ENCODE data around the gene PEX19. TPM values are rescaled to one million over a fixed set of nuclear protein-coding genes. Genes with fewer than 3 reads are reported as not detected.
A peak's percentile ranks its signal among the peaks of the same experiment; 100 is the strongest.

The PEX19 gene
- total RNA-seq, 1 donor from 2014 or later: 61.7 TPM

DNA sequence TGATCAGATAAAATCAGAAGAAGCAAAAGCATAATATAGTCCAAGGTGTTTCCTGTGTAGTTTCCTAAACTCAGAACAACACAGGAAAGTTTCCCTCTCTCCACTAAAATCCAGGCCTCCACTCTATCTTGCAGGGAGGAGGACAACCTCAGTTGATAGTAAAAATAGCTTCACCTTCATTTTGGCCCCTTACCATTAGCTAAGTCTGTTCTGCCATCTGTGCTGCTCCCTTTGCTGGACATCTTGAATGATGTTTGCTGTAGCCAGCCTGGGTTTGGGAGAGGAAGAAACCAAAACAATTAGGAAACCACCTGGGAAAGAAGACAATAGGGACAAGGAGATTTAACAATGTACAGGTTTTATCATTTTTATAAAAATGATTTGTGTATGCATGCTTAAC, 41.2 kb downstream of the PEX19 start:
- Mint-ChIP-seq H3K4me3 (ENCODE audit: unreplicated experiment) (peak overlapping the region; percentile 56), H3K36me3 (ENCODE audit: low read depth, unreplicated experiment) (peaks cover 24% of the 10 kb centered on the region), H3K9me3 (ENCODE audit: unreplicated experiment) (no peaks in the 10 kb centered on the region), H3K27ac (ENCODE audit: unreplicated experiment) (peak overlapping the region; percentile 88), H3K4me1 (ENCODE audit: unreplicated experiment) (peaks cover 41% of the 10 kb centered on the region), H3K27me3 (ENCODE audit: unreplicated experiment) (no peaks in the 10 kb centered on the region)
- TF ChIP-seq, protein P1, sequence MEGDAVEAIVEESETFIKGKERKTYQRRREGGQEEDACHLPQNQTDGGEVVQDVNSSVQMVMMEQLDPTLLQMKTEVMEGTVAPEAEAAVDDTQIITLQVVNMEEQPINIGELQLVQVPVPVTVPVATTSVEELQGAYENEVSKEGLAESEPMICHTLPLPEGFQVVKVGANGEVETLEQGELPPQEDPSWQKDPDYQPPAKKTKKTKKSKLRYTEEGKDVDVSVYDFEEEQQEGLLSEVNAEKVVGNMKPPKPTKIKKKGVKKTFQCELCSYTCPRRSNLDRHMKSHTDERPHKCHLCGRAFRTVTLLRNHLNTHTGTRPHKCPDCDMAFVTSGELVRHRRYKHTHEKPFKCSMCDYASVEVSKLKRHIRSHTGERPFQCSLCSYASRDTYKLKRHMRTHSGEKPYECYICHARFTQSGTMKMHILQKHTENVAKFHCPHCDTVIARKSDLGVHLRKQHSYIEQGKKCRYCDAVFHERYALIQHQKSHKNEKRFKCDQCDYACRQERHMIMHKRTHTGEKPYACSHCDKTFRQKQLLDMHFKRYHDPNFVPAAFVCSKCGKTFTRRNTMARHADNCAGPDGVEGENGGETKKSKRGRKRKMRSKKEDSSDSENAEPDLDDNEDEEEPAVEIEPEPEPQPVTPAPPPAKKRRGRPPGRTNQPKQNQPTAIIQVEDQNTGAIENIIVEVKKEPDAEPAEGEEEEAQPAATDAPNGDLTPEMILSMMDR (IDR thresholded peaks at IDR 0.05; ENCODE audit: unreplicated experiment): no peak
- DNase-seq (ENCODE audit: low spot score): no peak

DNA sequence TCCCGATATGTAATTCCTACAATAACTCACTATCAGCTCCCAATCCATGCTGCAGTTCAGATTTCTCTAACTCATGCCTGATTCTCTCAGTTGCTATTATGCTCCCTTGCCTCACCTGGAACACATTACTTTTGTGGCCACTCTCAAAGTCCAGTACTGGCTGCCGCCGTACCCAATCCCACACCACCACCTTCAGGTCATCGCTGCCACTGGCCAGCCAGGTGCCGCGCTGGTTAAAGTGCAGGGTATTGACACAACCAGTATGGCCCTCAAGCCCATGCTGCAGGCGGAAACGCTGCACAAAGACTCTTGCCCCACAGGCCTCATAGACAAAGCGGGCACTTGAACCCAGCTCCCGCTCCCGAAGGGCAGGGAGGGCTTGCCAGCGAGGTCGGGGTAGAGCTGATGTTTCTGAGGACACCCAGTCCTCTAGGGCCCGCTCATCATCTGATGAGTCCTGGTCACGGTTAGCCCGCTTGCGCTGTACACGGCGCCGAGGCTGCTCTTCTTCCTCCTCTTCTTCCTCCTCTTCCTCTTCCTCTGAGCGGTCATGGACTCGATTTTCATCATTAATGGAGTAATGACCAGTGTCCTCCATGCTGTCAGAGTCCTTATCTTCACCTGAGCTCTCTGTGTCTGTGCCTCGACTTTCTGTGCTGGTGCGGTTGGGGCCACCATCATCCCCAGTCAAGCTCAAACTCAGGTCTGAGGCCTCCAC, 45.2 kb downstream of the PEX19 start:
- Mint-ChIP-seq H3K4me3 (ENCODE audit: unreplicated experiment) (no peak overlapping the region), H3K27me3 (ENCODE audit: unreplicated experiment) (peaks cover 1% of the 10 kb centered on the region), H3K27ac (ENCODE audit: unreplicated experiment) (no peak overlapping the region), H3K36me3 (ENCODE audit: low read depth, unreplicated experiment) (peaks cover 34% of the 10 kb centered on the region), H3K4me1 (ENCODE audit: unreplicated experiment) (peaks cover 32% of the 10 kb centered on the region), H3K9me3 (ENCODE audit: unreplicated experiment) (no peaks in the 10 kb centered on the region)
- TF ChIP-seq, protein P1 (IDR thresholded peaks at IDR 0.05; ENCODE audit: unreplicated experiment): no peak
- no peak for DNase-seq (ENCODE audit: low spot score)

DNA sequence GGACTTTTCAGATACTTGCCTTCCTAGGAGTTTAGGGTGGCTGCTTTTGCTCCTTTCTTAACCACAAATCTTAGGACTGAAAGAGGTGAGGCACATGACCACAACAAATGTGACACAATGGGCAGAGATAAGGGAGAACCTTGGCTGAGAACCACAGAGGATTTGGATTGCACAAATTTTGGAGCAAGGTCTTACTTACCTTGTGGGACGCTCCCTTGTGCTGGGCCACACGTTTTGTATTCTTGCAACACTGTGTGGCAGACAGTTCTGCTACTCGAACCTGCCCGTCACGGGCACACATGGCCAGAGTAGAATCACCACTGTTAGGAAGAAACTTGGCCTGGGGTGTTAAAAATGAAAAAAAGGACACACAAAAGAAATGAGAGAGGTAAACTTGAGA, 46.5 kb downstream of the PEX19 start:
- TF ChIP-seq, protein P1 (IDR thresholded peaks at IDR 0.05; ENCODE audit: unreplicated experiment): no peak
- H3K36me3 Mint-ChIP-seq (ENCODE audit: low read depth, unreplicated experiment): peaks cover 34% of the 10 kb centered on the region
- no peak overlapping the region for H3K27ac Mint-ChIP-seq (ENCODE audit: unreplicated experiment)
- no peaks in the 10 kb centered on the region for H3K9me3 Mint-ChIP-seq (ENCODE audit: unreplicated experiment)
- no peak overlapping the region for H3K4me3 Mint-ChIP-seq (ENCODE audit: unreplicated experiment)
- H3K4me1 Mint-ChIP-seq (ENCODE audit: unreplicated experiment): peaks cover 22% of the 10 kb centered on the region
- peaks cover 1% of the 10 kb centered on the region for H3K27me3 Mint-ChIP-seq (ENCODE audit: unreplicated experiment)
- DNase-seq (ENCODE audit: low spot score): no peak

DNA sequence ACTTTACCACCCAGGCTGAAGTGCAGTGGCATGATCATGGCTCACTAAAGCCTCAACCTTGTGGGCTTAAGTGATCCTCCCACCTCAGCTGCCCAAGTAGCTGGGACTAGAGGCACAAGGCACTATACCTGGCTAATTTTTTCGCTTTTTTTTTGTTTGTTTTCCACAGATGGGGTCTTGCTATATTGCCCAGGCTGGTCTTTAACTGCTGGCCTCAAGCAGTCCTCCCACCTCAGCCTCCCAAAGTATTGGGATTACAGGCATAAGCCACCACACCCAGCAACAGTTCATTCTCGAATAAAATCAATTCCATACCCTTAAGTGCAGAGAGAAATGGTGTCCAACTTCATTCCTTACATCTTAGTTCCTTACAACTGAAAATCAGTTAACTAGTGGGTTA, 47.4 kb downstream of the PEX19 start:
- no peak for DNase-seq (ENCODE audit: low spot score)
- H3K27me3 Mint-ChIP-seq (ENCODE audit: unreplicated experiment): peaks cover 1% of the 10 kb centered on the region
- H3K36me3 Mint-ChIP-seq (ENCODE audit: low read depth, unreplicated experiment): peaks cover 34% of the 10 kb centered on the region
- TF ChIP-seq, protein P1 (IDR thresholded peaks at IDR 0.05; ENCODE audit: unreplicated experiment): no peak
- H3K4me3 Mint-ChIP-seq (ENCODE audit: unreplicated experiment): no peak overlapping the region
- H3K9me3 Mint-ChIP-seq (ENCODE audit: unreplicated experiment): no peaks in the 10 kb centered on the region
- peaks cover 14% of the 10 kb centered on the region for H3K4me1 Mint-ChIP-seq (ENCODE audit: unreplicated experiment)
- H3K27ac Mint-ChIP-seq (ENCODE audit: unreplicated experiment): no peak overlapping the region

DNA sequence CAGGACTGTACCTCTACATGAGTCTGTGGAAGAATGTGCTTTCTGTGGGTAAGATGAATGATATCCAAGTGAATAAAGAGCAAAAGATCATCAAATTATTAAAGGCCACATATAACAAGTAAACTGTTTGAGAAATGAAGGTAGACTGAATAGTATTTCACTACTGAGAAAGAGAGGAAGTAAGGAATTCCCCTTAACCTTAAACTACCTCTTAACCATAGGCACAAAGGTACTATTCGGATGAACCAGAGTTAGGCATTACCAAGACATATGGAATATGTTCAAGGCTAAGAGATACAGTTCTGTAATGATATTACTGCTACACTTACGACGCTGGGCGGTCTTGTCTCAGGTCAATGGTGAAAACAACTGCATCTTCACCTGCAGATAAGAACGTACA, 48.1 kb downstream of the PEX19 start:
- no peaks in the 10 kb centered on the region for H3K9me3 Mint-ChIP-seq (ENCODE audit: unreplicated experiment)
- H3K4me3 Mint-ChIP-seq (ENCODE audit: unreplicated experiment): no peak overlapping the region
- peaks cover 11% of the 10 kb centered on the region for H3K4me1 Mint-ChIP-seq (ENCODE audit: unreplicated experiment)
- TF ChIP-seq, protein P1 (IDR thresholded peaks at IDR 0.05; ENCODE audit: unreplicated experiment): no peak
- H3K36me3 Mint-ChIP-seq (ENCODE audit: low read depth, unreplicated experiment): peaks cover 34% of the 10 kb centered on the region
- peaks cover 1% of the 10 kb centered on the region for H3K27me3 Mint-ChIP-seq (ENCODE audit: unreplicated experiment)
- DNase-seq (ENCODE audit: low spot score): no peak
- H3K27ac Mint-ChIP-seq (ENCODE audit: unreplicated experiment): no peak overlapping the region

Data from endothelial cell (in vitro differentiated cells).